IMR-90 (cell line): ENCODE measurements around the gene FKBP1B. TPM values are rescaled to one million over a fixed set of nuclear protein-coding genes. Genes with fewer than 3 reads are reported as not detected.
"Not testable (repeated sequence)": the region's sequence is repeated elsewhere in the genome, so short reads cannot be mapped to it uniquely, and the experiment has no call there.

Experiments used
- ATAC-seq: fragments of 200-7000 bp; cut with Tn5 transposase; 2 replicates; pipeline ENCODE4 v1.9.1; 2020; ENCODE audit warnings: low read depth, mild to moderate bottlenecking, moderate library complexity
- BruUV-seq: library from RNA; stranded (reverse); fragments of 400-500 nt; replicated peaks from 2 replicates; lab custom pipeline; 2021; lab: Mats Ljungman, UMichigan
- CTCF ChIA-PET: fragments of 300-600 bp; formaldehyde crosslinking; extraction: SDS; loops from one replicate; lab custom pipeline; 2021; ENCODE audit warnings: antibody characterized with exemption; lab: Yijun Ruan, JAX
- POLR2A ChIA-PET: fragments of 300-600 bp; sonication (Branson Sonifier 250); formaldehyde crosslinking; loops from one replicate; lab custom pipeline; 2022; ENCODE audit warnings: antibody characterized with exemption; ENCODE audit not compliant: unreplicated experiment; lab: Charles Lee
- DNase-seq: peaks from one replicate; pipeline ENCODE4 v3.0.0; 2013
- H2AFZ ChIP-seq: replicated peaks from 2 replicates; pipeline ENCODE3; 2013; ENCODE audit warnings: low read length, mild to moderate bottlenecking; ENCODE audit not compliant: poor library complexity
- H2AK5ac ChIP-seq: 2 replicates; pipeline ENCODE4 v1.6.1; 2013; ENCODE audit warnings: low read depth, low read length, inconsistent platforms
- H2AK9ac ChIP-seq: replicated peaks from 2 replicates; pipeline ENCODE3; 2013; ENCODE audit warnings: mild to moderate bottlenecking, low read depth, low read length, moderate library complexity; ENCODE audit not compliant: poor library complexity
- H2BK120ac ChIP-seq: 2 replicates; pipeline ENCODE4 v1.6.1; 2013; ENCODE audit warnings: low read depth, low read length, inconsistent platforms
- H2BK15ac ChIP-seq: 3 replicates; pipeline ENCODE4 v1.6.1; 2013; ENCODE audit warnings: low read depth, low read length, inconsistent platforms
- H2BK20ac ChIP-seq: 2 replicates; pipeline ENCODE4 v1.6.1; 2013; ENCODE audit warnings: low read depth, mild to moderate bottlenecking, inconsistent platforms, low read length, moderate library complexity
- H2BK5ac ChIP-seq: 2 replicates; pipeline ENCODE4 v1.6.1; 2013; ENCODE audit warnings: mild to moderate bottlenecking, low read depth, low read length, inconsistent platforms; ENCODE audit not compliant: poor library complexity, severe bottlenecking
- H3K14ac ChIP-seq: replicated peaks from 2 replicates; pipeline ENCODE4 v1.6.1; 2013; ENCODE audit warnings: low read depth, low read length, inconsistent platforms
- H3K18ac ChIP-seq: 2 replicates; pipeline ENCODE4 v1.6.1; 2013; ENCODE audit warnings: low read depth, low read length, control low read depth
- H3K23ac ChIP-seq: 2 replicates; pipeline ENCODE4 v1.6.1; 2013; ENCODE audit warnings: low read depth, low read length, inconsistent platforms
- H3K27ac ChIP-seq: 2 replicates; pipeline ENCODE4 v1.5.1; 2013; ENCODE audit warnings: mild to moderate bottlenecking, control low read depth, low read length; ENCODE audit not compliant: insufficient read depth
- H3K27me3 ChIP-seq: 2 replicates; pipeline ENCODE4 v1.6.1; 2013; ENCODE audit warnings: low read length; ENCODE audit not compliant: control insufficient read depth, insufficient read depth
- H3K36me3 ChIP-seq: 2 replicates; pipeline ENCODE4 v1.6.1; 2013; ENCODE audit warnings: low read length, mixed read lengths; ENCODE audit not compliant: control insufficient read depth, insufficient read depth
- H3K4ac ChIP-seq: 2 replicates; pipeline ENCODE4 v1.6.1; 2013; ENCODE audit warnings: low read depth, low read length, inconsistent platforms
- H3K4me1 ChIP-seq: 2 replicates; pipeline ENCODE4 v1.6.1; 2013; ENCODE audit warnings: low read length, mixed read lengths; ENCODE audit not compliant: control insufficient read depth, insufficient read depth
- H3K4me2 ChIP-seq: 2 replicates; pipeline ENCODE4 v1.6.1; 2013; ENCODE audit warnings: low read depth, mild to moderate bottlenecking, control low read depth, low read length, moderate library complexity
- H3K4me3 ChIP-seq: 2 replicates; pipeline ENCODE4 v1.5.1; 2013; ENCODE audit warnings: low read depth, mild to moderate bottlenecking, control low read depth, low read length, moderate library complexity; ENCODE audit not compliant: insufficient read depth
- H3K56ac ChIP-seq: 2 replicates; pipeline ENCODE4 v1.6.1; 2013; ENCODE audit warnings: low read length, inconsistent platforms; ENCODE audit not compliant: insufficient read depth; ENCODE audit errors: extremely low read depth
- H3K79me1 ChIP-seq, 2 experiments: 2 replicates each; pipeline ENCODE4 v1.6.1; 2013; ENCODE audit warnings: low read length in 2 of 2, inconsistent platforms in 1 of 2, low read depth in 1 of 2
- H3K9ac ChIP-seq: 2 replicates; pipeline ENCODE4 v1.6.1; 2013; ENCODE audit warnings: low read depth, low read length, control low read depth
- H3K9me1 ChIP-seq: 2 replicates; pipeline ENCODE4 v1.6.1; 2013; ENCODE audit warnings: low read length, inconsistent platforms; ENCODE audit not compliant: insufficient read depth
- H3K9me3 ChIP-seq: 2 replicates; pipeline ENCODE4 v1.6.1; 2013; ENCODE audit warnings: low read length; ENCODE audit not compliant: control insufficient read depth, insufficient read depth
- H4K20me1 ChIP-seq: 2 replicates; pipeline ENCODE4 v1.6.1; 2013; ENCODE audit warnings: low read length, inconsistent platforms; ENCODE audit not compliant: insufficient read depth
- H4K5ac ChIP-seq: 2 replicates; pipeline ENCODE4 v1.6.1; 2013; ENCODE audit warnings: mild to moderate bottlenecking, low read depth, low read length, control low read depth
- H4K8ac ChIP-seq, 2 experiments: 2 replicates each; pipeline ENCODE4 v1.6.1; 2013; ENCODE audit warnings: low read depth in 2 of 2, low read length in 2 of 2, control low read depth in 1 of 2, inconsistent platforms in 1 of 2
- H4K91ac ChIP-seq: 2 replicates; pipeline ENCODE4 v1.6.1; 2013; ENCODE audit warnings: low read depth, low read length, inconsistent platforms; ENCODE audit not compliant: insufficient read depth
- WGBS, 2 experiments: methylation state at CpG; one replicate each; pipeline versions ENCODE4 v1.1.5 to v1.1.7; 2013; ENCODE audit warnings: missing lambda C conversion rate in 2 of 2; ENCODE audit not compliant: insufficient read length in 1 of 2; ENCODE audit errors: extremely low coverage in 2 of 2; 5-methylcytosine and 5-hydroxymethylcytosine counted together
- dilution Hi-C: fragments of 300-500 bp; cut with HindIII; formaldehyde crosslinking; loops from one replicate; pipeline ENCODE4 v1.14.3; 2018; ENCODE audit warnings: low sequenced_read_pairs; ENCODE audit not compliant: unreplicated experiment
- in situ Hi-C: fragments of 300-500 bp; cut with MboI; formaldehyde crosslinking; loops from 3 replicates; pipeline ENCODE4 v1.14.3; 2019; ENCODE audit warnings: low sequenced_read_pairs, inconsistent platforms, mixed read lengths
- intact Hi-C: fragments of 100-400 bp; cut with micrococcal nuclease; formaldehyde crosslinking; loops from 2 replicates; pipeline ENCODE4 v1.10.0; 2022
- polyA plus RNA-seq, 3 experiments: library from polyadenylated mRNA; depleted of rRNA; stranded (reverse); fragments of >200 nt; gene quantifications; 2 replicates each; pipeline ENCODE4 v1.2.3, GENCODE V29; 2012; ENCODE audit warnings: low replicate concordance in 1 of 3
- total RNA-seq: library from RNA; depleted of rRNA; stranded (reverse); fragments of >200 nt; gene quantifications from 2 replicates; pipeline ENCODE4 v1.2.3, GENCODE V29; 2012

The FKBP1B gene
- total and polyA plus RNA-seq, 2 of the 4 experiments (the other 2 are of a cell fraction) = 10.2 to 15.1 TPM

- DNase-seq, in situ Hi-C loops: not testable (repeated sequence)
Observed at GRCh38 chr2:24100732-24101131, 51.2 kb downstream of the FKBP1B start.

More at GRCh38 chr2:24100732-24101131, 51.2 kb downstream of the FKBP1B start:
- dilution Hi-C loops, H3K18ac ChIP-seq, H3K4me3 ChIP-seq, H3K4ac ChIP-seq, H2BK5ac ChIP-seq, H3K4me2 ChIP-seq, H3K27ac ChIP-seq, H2AK9ac ChIP-seq, H4K20me1 ChIP-seq, H3K9me1 ChIP-seq, H2AK5ac ChIP-seq, H3K36me3 ChIP-seq, POLR2A ChIA-PET, H3K9ac ChIP-seq, ATAC-seq, H4K8ac ChIP-seq, H3K27me3 ChIP-seq, H4K91ac ChIP-seq, H2BK20ac ChIP-seq, H2BK120ac ChIP-seq, H2BK15ac ChIP-seq, H3K9me3 ChIP-seq, BruUV-seq, H3K4me1 ChIP-seq, H3K23ac ChIP-seq, H3K79me1 ChIP-seq, CTCF ChIA-PET, H2AFZ ChIP-seq, H3K14ac ChIP-seq, H3K56ac ChIP-seq, intact Hi-C loops, H4K5ac ChIP-seq: not testable (repeated sequence)
- no CpG with 5 or more reads among the region's 2 CpGs for WGBS, 2 experiments
